Spleen (tissue), 11 donors: ENCODE results near the gene UBE2E2. TPM values are rescaled to one million over a fixed set of nuclear protein-coding genes. Genes with fewer than 3 reads are reported as not detected.

Experiments used
- DNase-seq: peaks from one replicate; pipeline ENCODE4 v3.0.0-alpha.2; 2020
- H3K27ac ChIP-seq, 8 donors: fragments of 200-600 bp; sonication (generic) in 7 of 8; 1 replicate in 4 of 8; 2 replicates in 4 of 8; pipeline versions ENCODE4 v1.5.0 to v1.8.0; 2016 to 2021; ENCODE audit warnings: inconsistent platforms in 4 of 8, mild to moderate bottlenecking in 4 of 8, moderate library complexity in 1 of 8
- H3K27me3 ChIP-seq, 7 donors: fragments of 200-600 bp; sonication (generic) in 6 of 7; replicated peaks in 1 of 7; 1 replicate in 4 of 7; 2 replicates in 3 of 7; pipeline versions ENCODE4 v1.5.0 to v1.8.0; 2016 to 2021; ENCODE audit warnings: inconsistent platforms in 3 of 7, mild to moderate bottlenecking in 1 of 7
- H3K36me3 ChIP-seq, 6 donors: fragments of 200-600 bp; sonication (generic) in 5 of 6; 1 replicate in 4 of 6; 2 replicates in 2 of 6; pipeline versions ENCODE4 v1.5.0 to v1.8.0; 2016 to 2021; ENCODE audit warnings: inconsistent platforms in 2 of 6
- H3K4me1 ChIP-seq, 6 donors: fragments of 200-600 bp; sonication (generic) in 5 of 6; 1 replicate in 3 of 6; 2 replicates in 3 of 6; pipeline versions ENCODE4 v1.5.0 to v1.8.0; 2016 to 2021; ENCODE audit warnings: inconsistent platforms in 3 of 6
- H3K4me3 ChIP-seq, 8 donors: fragments of 200-600 bp; sonication (generic) in 7 of 8; 1 replicate in 4 of 8; 2 replicates in 4 of 8; pipeline versions ENCODE4 v1.5.0 to v1.8.0; 2016 to 2021; ENCODE audit warnings: inconsistent platforms in 4 of 8, mild to moderate bottlenecking in 4 of 8, moderate library complexity in 2 of 8
- H3K9me3 ChIP-seq, 8 donors: fragments of 200-600 bp; sonication (generic) in 7 of 8; 1 replicate in 4 of 8; 2 replicates in 4 of 8; pipeline versions ENCODE4 v1.5.0 to v1.8.0; 2016 to 2021; ENCODE audit warnings: inconsistent platforms in 4 of 8
- POLR2A ChIP-seq, 3 donors: fragments of 450-650 bp; IDR thresholded peaks; one replicate each; pipeline ENCODE4 v1.5.1; 2017; ENCODE audit warnings: antibody characterized with exemption in 3 of 3, mild to moderate bottlenecking in 1 of 3
- POLR2AphosphoS5 ChIP-seq, 3 donors: sonication (generic); formaldehyde crosslinking; IDR thresholded peaks; one replicate each; pipeline ENCODE4 v1.5.1; 2017; ENCODE audit warnings: antibody characterized with exemption in 3 of 3
- WGBS, 5 donors: extraction: QIAGEN DNeasy Blood & Tissue Kit in 3 of 5; methylation state at CpG; one replicate each; pipeline versions ENCODE4 v1.1.5 to v1.1.7; 2013 to 2018; 5-methylcytosine and 5-hydroxymethylcytosine counted together
- intact Hi-C: fragments of 100-400 bp; cut with DNase I; formaldehyde crosslinking; loops from one replicate; pipeline ENCODE4 v1.15.0; 2023; ENCODE audit warnings: low total_unique reads
- polyA plus RNA-seq, 3 donors: library from polyadenylated mRNA; stranded (reverse); fragments of 200-250 nt; gene quantifications; one replicate each; pipeline ENCODE4 v1.2.1, GENCODE V29; 2013
- total RNA-seq, 7 donors: library from RNA; depleted of rRNA in 3 of 7; stranded (reverse); fragments of >200 nt in 3 of 7; fragmentation: NEBNext Ultra II Directional in 4 of 7; extraction: Animal tissue kit (Norgen Biotek cat#: 25700) in 4 of 7; gene quantifications; one replicate each; pipeline versions ENCODE4 v1.1.0 to v1.2.1, GENCODE V29; 2016 to 2021
- TF ChIP-seq, protein P1 (sequence below), 11 experiments: fragments of 200-600 bp in 7 of 11; fragments of 450-650 bp in 4 of 11; sonication (generic) in 4 of 11; IDR thresholded peaks in 8 of 11; conservative IDR thresholded peaks in 3 of 11; 1 replicate in 7 of 11; 2 replicates in 4 of 11; pipeline versions ENCODE4 v1.4.0 to v1.8.0; 2016 to 2021; ENCODE audit warnings: antibody characterized with exemption in 11 of 11, inconsistent platforms in 4 of 11, mild to moderate bottlenecking in 1 of 11
- donor health status: healthy with polysubstance abuse.
- donor health status: DM: no; HTN: no; CAD: no; lungs with moderate emphysema.
- donor health status: DM: no; HTN: no; CAD: no.
- donor health status: Bipolar disorder and iron deficiency.
- donor health status: healthy.
- donor health status: DM: no; HTN: no; CAD: no.
- donor health status: DM: yes; HTN: yes; CAD: no.

Gene UBE2E2
- total and polyA plus RNA-seq, 10 donors = 27.9 to 87.6 (median 41.2) TPM

DNA sequence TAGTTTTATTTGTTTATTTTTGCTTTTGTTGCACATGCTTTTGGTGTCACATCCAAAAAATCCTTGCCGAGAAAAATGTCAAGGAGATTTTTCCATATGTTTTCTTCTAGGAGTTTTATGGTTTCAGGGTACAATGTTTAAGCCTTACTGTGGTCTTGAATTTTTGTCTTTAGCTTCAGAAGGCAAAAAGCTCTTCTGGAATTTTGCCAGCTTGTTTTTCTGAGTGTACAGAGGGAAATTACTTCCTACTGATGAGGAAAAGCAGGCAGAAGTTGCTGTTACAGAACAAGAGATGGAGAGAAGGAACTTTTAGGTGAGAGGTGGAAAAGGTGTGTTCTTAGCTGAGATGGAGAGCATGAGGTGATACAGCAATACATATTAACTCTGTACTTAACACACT lies 59.6 kb downstream of the UBE2E2 start:
- Histone ChIP-seq H3K36me3 (no peaks in the 10 kb centered on the region), H3K27me3 (no peaks in the 10 kb centered on the region), H3K4me3 (no peak overlapping the region), H3K4me1 (no peaks in the 10 kb centered on the region), H3K27ac (no peak overlapping the region), H3K9me3 (no peaks in the 10 kb centered on the region)
- 84 to 95% (median 94%) methylated on average over 1 of the region's 1 CpG for WGBS, 5 donors
- TF ChIP-seq, protein P1, sequence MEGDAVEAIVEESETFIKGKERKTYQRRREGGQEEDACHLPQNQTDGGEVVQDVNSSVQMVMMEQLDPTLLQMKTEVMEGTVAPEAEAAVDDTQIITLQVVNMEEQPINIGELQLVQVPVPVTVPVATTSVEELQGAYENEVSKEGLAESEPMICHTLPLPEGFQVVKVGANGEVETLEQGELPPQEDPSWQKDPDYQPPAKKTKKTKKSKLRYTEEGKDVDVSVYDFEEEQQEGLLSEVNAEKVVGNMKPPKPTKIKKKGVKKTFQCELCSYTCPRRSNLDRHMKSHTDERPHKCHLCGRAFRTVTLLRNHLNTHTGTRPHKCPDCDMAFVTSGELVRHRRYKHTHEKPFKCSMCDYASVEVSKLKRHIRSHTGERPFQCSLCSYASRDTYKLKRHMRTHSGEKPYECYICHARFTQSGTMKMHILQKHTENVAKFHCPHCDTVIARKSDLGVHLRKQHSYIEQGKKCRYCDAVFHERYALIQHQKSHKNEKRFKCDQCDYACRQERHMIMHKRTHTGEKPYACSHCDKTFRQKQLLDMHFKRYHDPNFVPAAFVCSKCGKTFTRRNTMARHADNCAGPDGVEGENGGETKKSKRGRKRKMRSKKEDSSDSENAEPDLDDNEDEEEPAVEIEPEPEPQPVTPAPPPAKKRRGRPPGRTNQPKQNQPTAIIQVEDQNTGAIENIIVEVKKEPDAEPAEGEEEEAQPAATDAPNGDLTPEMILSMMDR (IDR thresholded peaks at IDR 0.05 in 8 of 11, conservative IDR thresholded peaks at IDR 0.05 in 3 of 11) = no peak
- TF ChIP-seq POLR2A (IDR thresholded peaks at IDR 0.05) (no peak), POLR2AphosphoS5 (IDR thresholded peaks at IDR 0.05) (no peak)
- intact Hi-C loops = no loop called here
- DNase-seq = no peak

DNA sequence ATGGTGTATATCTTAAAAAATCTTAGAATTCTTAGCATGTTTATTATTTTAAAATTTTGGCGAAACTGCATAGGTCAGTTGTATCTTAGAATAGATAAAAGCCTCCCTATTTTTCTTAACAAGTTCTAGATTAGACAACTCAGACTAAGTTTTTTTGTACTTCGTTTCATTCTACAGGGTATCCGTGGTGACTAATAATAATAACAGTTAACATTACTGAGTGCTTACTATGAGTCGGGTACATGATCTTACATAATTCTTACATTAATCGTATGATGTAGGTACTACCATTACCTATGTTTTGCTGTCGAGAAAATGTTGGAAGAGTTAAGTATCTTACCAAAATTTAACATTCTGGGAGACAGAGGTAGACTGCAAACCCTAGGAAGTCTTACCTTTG lies 60.7 kb downstream of the UBE2E2 start:
- WGBS, 5 donors = 74 to 85% (median 79%) methylated on average over 6 of the region's 6 CpGs
- Histone ChIP-seq H3K27me3 (no peaks in the 10 kb centered on the region), H3K4me3 (no peak overlapping the region), H3K36me3 (no peaks in the 10 kb centered on the region), H3K9me3 (no peaks in the 10 kb centered on the region), H3K4me1 (no peaks in the 10 kb centered on the region), H3K27ac (no peak overlapping the region)
- DNase-seq = no peak
- intact Hi-C loops = no loop called here
- no peak for TF ChIP-seq POLR2A (IDR thresholded peaks at IDR 0.05)

DNA sequence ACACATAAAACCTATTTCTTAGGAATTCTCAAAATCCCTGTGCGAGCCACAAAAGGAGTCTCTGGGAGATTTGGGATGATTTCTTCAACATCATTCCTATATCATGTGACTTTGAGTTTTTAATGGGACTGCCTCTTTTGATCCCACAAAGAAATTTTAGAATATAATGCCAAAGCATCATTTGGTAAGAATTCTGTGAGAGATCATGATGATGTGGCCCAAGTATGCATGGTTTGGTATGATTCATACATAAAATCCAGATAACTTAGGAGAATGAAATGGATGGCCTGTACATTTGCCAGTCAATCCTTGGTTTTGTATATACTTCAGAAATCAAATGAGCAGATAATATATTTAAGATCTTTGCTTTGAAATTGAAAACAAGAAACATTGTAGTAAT lies 61.3 kb downstream of the UBE2E2 start:
- Histone ChIP-seq H3K9me3 (no peaks in the 10 kb centered on the region), H3K36me3 (no peaks in the 10 kb centered on the region), H3K27ac (no peak overlapping the region), H3K4me1 (peaks cover 0 to 2% (median 0%) of the 10 kb centered on the region in 6 donors), H3K27me3 (no peaks in the 10 kb centered on the region), H3K4me3 (no peak overlapping the region)
- DNase-seq = no peak
- TF ChIP-seq, protein P1 (IDR thresholded peaks at IDR 0.05 in 8 of 11, conservative IDR thresholded peaks at IDR 0.05 in 3 of 11) = no peak
- TF ChIP-seq POLR2AphosphoS5 (IDR thresholded peaks at IDR 0.05) (no peak), POLR2A (IDR thresholded peaks at IDR 0.05) (no peak)
- intact Hi-C loops = no loop called here
- 93 to 100% (median 100%) methylated on average over 1 of the region's 1 CpG for WGBS, 5 donors

DNA sequence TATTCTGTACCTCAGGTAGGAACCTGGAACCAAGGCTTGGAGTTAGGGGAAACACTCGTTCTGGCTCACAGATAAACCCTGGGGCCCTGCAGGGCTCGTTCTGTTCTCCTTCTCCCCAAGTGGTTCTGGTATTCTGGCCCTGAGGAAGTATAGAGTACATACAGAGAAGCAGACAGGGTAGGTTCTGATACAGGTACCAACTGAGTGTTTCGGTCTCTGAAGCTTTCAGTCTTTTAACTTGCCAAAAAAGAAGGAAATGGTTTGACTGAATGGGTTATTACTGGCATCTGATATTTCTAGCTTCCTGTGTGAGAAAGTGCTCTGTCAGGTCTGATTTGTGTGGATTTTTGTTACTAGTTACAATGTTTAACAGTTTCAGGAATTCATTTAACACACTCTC lies 67.3 kb downstream of the UBE2E2 start:
- Histone ChIP-seq H3K27ac (no peak overlapping the region), H3K27me3 (no peaks in the 10 kb centered on the region), H3K4me3 (no peak overlapping the region), H3K4me1 (peaks cover 0 to 33% (median 0%) of the 10 kb centered on the region in 6 donors), H3K36me3 (peaks cover 0 to 7% (median 0%) of the 10 kb centered on the region in 6 donors), H3K9me3 (peaks cover 0 to 19% (median 9%) of the 10 kb centered on the region in 8 donors)
- no peak for DNase-seq
- intact Hi-C loops = no loop called here
- 39 to 77% (median 67%) methylated on average over 3 of the region's 3 CpGs for WGBS, 5 donors
- TF ChIP-seq, protein P1 (IDR thresholded peaks at IDR 0.05 in 8 of 11, conservative IDR thresholded peaks at IDR 0.05 in 3 of 11) = no peak
- TF ChIP-seq POLR2A (IDR thresholded peaks at IDR 0.05) (no peak), POLR2AphosphoS5 (IDR thresholded peaks at IDR 0.05) (no peak)
